CD4-positive, CD25-positive, alpha-beta regulatory T cell (primary cell): Measurements from ENCODE around the gene SMLR1. TPM values are rescaled to one million over a fixed set of nuclear protein-coding genes. Genes with fewer than 3 reads are reported as not detected.

ENCODE experiments used
- ATAC-seq, 2 donors: fragments of 150-1000 bp; cut with Tn5 transposase; one replicate each; pipeline ENCODE4 v1.10.0; 2021; ENCODE audit warnings: low read depth in 2 of 2, moderate number of reproducible peaks in 2 of 2, moderate library complexity in 1 of 2
- DNase-seq, 3 donors: peaks; one replicate each; pipeline versions ENCODE4 v3.0.0 to v3.0.0-alpha.2; 2012 to 2022; ENCODE audit warnings: mixed read lengths in 1 of 3
- H3K27ac ChIP-seq: one replicate; pipeline ENCODE4 v1.7.0; 2013; ENCODE audit warnings: mild to moderate bottlenecking, low read length; ENCODE audit not compliant: insufficient read depth, poor library complexity, severe bottlenecking
- H3K27me3 ChIP-seq: one replicate; pipeline ENCODE4 v1.7.0; 2013; ENCODE audit warnings: low read length; ENCODE audit not compliant: control insufficient read depth, insufficient read depth
- H3K36me3 ChIP-seq: one replicate; pipeline ENCODE4 v1.7.0; 2013; ENCODE audit warnings: mild to moderate bottlenecking, low read length, moderate library complexity; ENCODE audit not compliant: control insufficient read depth, insufficient read depth
- H3K4me1 ChIP-seq: 2 replicates; pipeline ENCODE4 v1.7.0; 2013; ENCODE audit warnings: mild to moderate bottlenecking, low read length; ENCODE audit not compliant: insufficient read depth, control insufficient read depth, poor library complexity, severe bottlenecking
- H3K4me3 ChIP-seq: one replicate; pipeline ENCODE4 v1.7.0; 2013; ENCODE audit warnings: low read depth, mild to moderate bottlenecking, low read length, moderate library complexity
- H3K9me3 ChIP-seq, 2 experiments: 1 replicate in 1 of 2; 2 replicates in 1 of 2; pipeline ENCODE4 v1.7.0; 2013; ENCODE audit warnings: low read length in 2 of 2, mild to moderate bottlenecking in 1 of 2, moderate library complexity in 1 of 2; ENCODE audit not compliant: control insufficient read depth in 2 of 2
- H3K27ac Mint-ChIP-seq, 3 donors: one replicate each; pipeline ENCODE4 v1.8.0; 2020 to 2022; ENCODE audit warnings: mild to moderate bottlenecking in 3 of 3, mixed read lengths in 3 of 3, moderate library complexity in 2 of 3
- H3K27me3 Mint-ChIP-seq: one replicate; pipeline ENCODE4 v1.8.0; 2022; ENCODE audit warnings: mild to moderate bottlenecking, mixed read lengths
- H3K36me3 Mint-ChIP-seq: one replicate; pipeline ENCODE4 v1.8.0; 2020; ENCODE audit warnings: mixed read lengths
- H3K4me1 Mint-ChIP-seq, 4 donors: one replicate each; pipeline ENCODE4 v1.8.0; 2020 to 2022; ENCODE audit warnings: mixed read lengths in 4 of 4, mild to moderate bottlenecking in 1 of 4
- H3K4me3 Mint-ChIP-seq, 4 donors: one replicate each; pipeline ENCODE4 v1.8.0; 2020 to 2022; ENCODE audit warnings: mild to moderate bottlenecking in 4 of 4, mixed read lengths in 4 of 4, moderate library complexity in 3 of 4
- H3K9me3 Mint-ChIP-seq, 7 donors: one replicate each; pipeline ENCODE4 v1.8.0; 2020 to 2022; ENCODE audit warnings: mixed read lengths in 7 of 7, mild to moderate bottlenecking in 3 of 7, moderate library complexity in 2 of 7
- polyA plus RNA-seq, 4 donors: library from polyadenylated mRNA; unstranded; fragments of 300-500 nt; fragmentation: Illumina TruSeq; gene quantifications; one replicate each; pipeline ENCODE4 v1.2.3, GENCODE V29; 2021
- total RNA-seq: library from RNA; stranded (reverse); gene quantifications from one replicate; pipeline ENCODE4 v1.2.3, GENCODE V29; 2022

Gene SMLR1
- total and polyA plus RNA-seq, 5 donors from 2014 or later: not detected

GRCh38 chr6:130811932-130812331, 15.3 kb upstream of the SMLR1 start:
- Histone ChIP-seq H3K4me1 (no peaks in the 10 kb centered on the region), H3K4me3 (no peak overlapping the region), H3K27me3 (no peaks in the 10 kb centered on the region), H3K27ac (no peak overlapping the region), H3K9me3 (no peaks in the 10 kb centered on the region), H3K36me3 (no peaks in the 10 kb centered on the region)
- peaks cover 17% of the 10 kb centered on the region for H3K27me3 Mint-ChIP-seq
- H3K9me3 Mint-ChIP-seq: peaks cover 0 to 2% (median 0%) of the 10 kb centered on the region in 7 donors
- DNase-seq (no peak), ATAC-seq (no peak)
- H3K4me1 Mint-ChIP-seq: no peaks in the 10 kb centered on the region
- no peak overlapping the region for H3K4me3 Mint-ChIP-seq
- H3K27ac Mint-ChIP-seq: no peak overlapping the region
- no peaks in the 10 kb centered on the region for H3K36me3 Mint-ChIP-seq

- H3K4me1 ChIP-seq: no peaks in the 10 kb centered on the region
- H3K4me3 ChIP-seq: no peak overlapping the region
- Mint-ChIP-seq H3K36me3 (no peaks in the 10 kb centered on the region), H3K27ac (no peak overlapping the region), H3K4me3 (no peak overlapping the region), H3K9me3 (peaks cover 0 to 6% (median 2%) of the 10 kb centered on the region in 7 donors), H3K27me3 (peaks cover 29% of the 10 kb centered on the region), H3K4me1 (no peaks in the 10 kb centered on the region)
- peaks cover 0 to 2% of the 10 kb centered on the region in 2 experiments for H3K9me3 ChIP-seq
- no peaks in the 10 kb centered on the region for H3K27me3 ChIP-seq
- no peaks in the 10 kb centered on the region for H3K36me3 ChIP-seq
- no peak overlapping the region for H3K27ac ChIP-seq
- DNase-seq (no peak), ATAC-seq (no peak)
These were observed 12.7 kb upstream of the SMLR1 start for GRCh38 chr6:130814506-130814905.

- DNase-seq (no peak), ATAC-seq (no peak)
- no peaks in the 10 kb centered on the region for H3K36me3 ChIP-seq
- Mint-ChIP-seq H3K4me3 (no peak overlapping the region), H3K27me3 (peaks cover 35% of the 10 kb centered on the region), H3K36me3 (no peaks in the 10 kb centered on the region), H3K4me1 (no peaks in the 10 kb centered on the region), H3K27ac (no peak overlapping the region), H3K9me3 (peaks cover 0 to 6% (median 3%) of the 10 kb centered on the region in 7 donors)
- no peak overlapping the region for H3K27ac ChIP-seq
- no peak overlapping the region for H3K4me3 ChIP-seq
- no peaks in the 10 kb centered on the region for H3K27me3 ChIP-seq
- H3K4me1 ChIP-seq: no peaks in the 10 kb centered on the region
- H3K9me3 ChIP-seq: peaks cover 0 to 2% of the 10 kb centered on the region in 2 experiments
These were observed 11.8 kb upstream of the SMLR1 start for GRCh38 chr6:130815200-130816071.

- ATAC-seq (no peak), DNase-seq (no peak)
- no peaks in the 10 kb centered on the region for H3K36me3 ChIP-seq
- no peaks in the 10 kb centered on the region for H3K36me3 Mint-ChIP-seq
- no peaks in the 10 kb centered on the region for H3K4me1 Mint-ChIP-seq
- no peak overlapping the region for H3K4me3 Mint-ChIP-seq
- no peak overlapping the region for H3K27ac ChIP-seq
- H3K9me3 Mint-ChIP-seq: peaks cover 0 to 5% (median 3%) of the 10 kb centered on the region in 7 donors
- no peak overlapping the region for H3K4me3 ChIP-seq
- peaks cover 27% of the 10 kb centered on the region for H3K27me3 Mint-ChIP-seq
- H3K4me1 ChIP-seq: no peaks in the 10 kb centered on the region
- no peak overlapping the region for H3K27ac Mint-ChIP-seq
- no peaks in the 10 kb centered on the region for H3K27me3 ChIP-seq
- H3K9me3 ChIP-seq: no peaks in the 10 kb centered on the region
These were observed 4.5 kb upstream of the SMLR1 start for GRCh38 chr6:130822736-130823135.

- Histone ChIP-seq H3K4me3 (no peak overlapping the region), H3K36me3 (no peaks in the 10 kb centered on the region), H3K27ac (no peak overlapping the region), H3K4me1 (no peaks in the 10 kb centered on the region), H3K9me3 (no peaks in the 10 kb centered on the region), H3K27me3 (no peaks in the 10 kb centered on the region)
- Mint-ChIP-seq H3K27ac (peak overlapping the region in 1 of 3 donors; percentile 82), H3K4me1 (no peaks in the 10 kb centered on the region), H3K9me3 (peaks cover 0 to 3% (median 0%) of the 10 kb centered on the region in 7 donors), H3K36me3 (no peaks in the 10 kb centered on the region), H3K4me3 (no peak overlapping the region), H3K27me3 (peaks cover 12% of the 10 kb centered on the region)
- no peak for DNase-seq
- ATAC-seq: no peak
These were observed 2.1 kb upstream of the SMLR1 start for GRCh38 chr6:130824978-130825694.

GRCh38 chr6:130825772-130826441, 1.3 kb upstream of the SMLR1 start:
- no peak overlapping the region for H3K4me3 ChIP-seq
- no peaks in the 10 kb centered on the region for H3K36me3 Mint-ChIP-seq
- ATAC-seq (no peak), DNase-seq (peak in 1 of 3 donors; percentile 40)
- no peaks in the 10 kb centered on the region for H3K4me1 ChIP-seq
- H3K27me3 Mint-ChIP-seq: peaks cover 9% of the 10 kb centered on the region
- no peak overlapping the region for H3K4me3 Mint-ChIP-seq
- peaks cover 0 to 1% (median 0%) of the 10 kb centered on the region in 7 donors for H3K9me3 Mint-ChIP-seq
- H3K27ac Mint-ChIP-seq: no peak overlapping the region
- no peaks in the 10 kb centered on the region for H3K36me3 ChIP-seq
- no peaks in the 10 kb centered on the region for H3K4me1 Mint-ChIP-seq
- no peaks in the 10 kb centered on the region for H3K27me3 ChIP-seq
- no peaks in the 10 kb centered on the region for H3K9me3 ChIP-seq
- H3K27ac ChIP-seq: no peak overlapping the region

- DNase-seq (no peak), ATAC-seq (no peak)
- H3K27me3 ChIP-seq: no peaks in the 10 kb centered on the region
- H3K9me3 Mint-ChIP-seq: peaks cover 0 to 1% (median 0%) of the 10 kb centered on the region in 7 donors
- no peaks in the 10 kb centered on the region for H3K4me1 Mint-ChIP-seq
- H3K27ac ChIP-seq: no peak overlapping the region
- H3K4me1 ChIP-seq: no peaks in the 10 kb centered on the region
- H3K36me3 ChIP-seq: no peaks in the 10 kb centered on the region
- no peak overlapping the region for H3K27ac Mint-ChIP-seq
- H3K4me3 ChIP-seq: no peak overlapping the region
- H3K27me3 Mint-ChIP-seq: peaks cover 5% of the 10 kb centered on the region
- H3K9me3 ChIP-seq: no peaks in the 10 kb centered on the region
- H3K36me3 Mint-ChIP-seq: no peaks in the 10 kb centered on the region
- H3K4me3 Mint-ChIP-seq: no peak overlapping the region
These were observed 562 bp upstream of the SMLR1 start for GRCh38 chr6:130826442-130827246.
